IMR-90 (cell line): ENCODE measurements around the gene ATP2A3.

Source experiments
- CEBPB ChIP-seq: IDR thresholded peaks from 2 replicates; pipeline ENCODE4 v1.6.1; 2012; ENCODE audit warnings: low read depth, low read length, improper control_type of control experiment
- FOS ChIP-seq: fragments of 150-350 bp; IDR thresholded peaks from 2 replicates; pipeline ENCODE4 v1.6.1; 2016; ENCODE audit warnings: low read depth, low read length
- MAZ ChIP-seq: IDR thresholded peaks from 2 replicates; pipeline ENCODE4 v1.6.1; 2012; ENCODE audit warnings: low read depth, mild to moderate bottlenecking, low read length, improper control_type of control experiment, moderate library complexity, borderline replicate concordance
- POLR2A ChIP-seq: IDR thresholded peaks from 2 replicates; pipeline ENCODE4 v1.6.1; 2012; ENCODE audit warnings: mild to moderate bottlenecking, low read depth, low read length
- RAD21 ChIP-seq: IDR thresholded peaks from 2 replicates; pipeline ENCODE4 v1.6.1; 2012; ENCODE audit warnings: low read length, improper control_type of control experiment
- RFX5 ChIP-seq: IDR thresholded peaks from 2 replicates; pipeline ENCODE4 v1.8.0; 2012; ENCODE audit warnings: low read depth, mild to moderate bottlenecking, low read length, moderate library complexity
- SMC3 ChIP-seq: fragments of 150-350 bp; IDR thresholded peaks from 2 replicates; pipeline ENCODE4 v1.6.1; 2016; ENCODE audit warnings: low read depth, mild to moderate bottlenecking, antibody characterized with exemption, low read length, moderate library complexity
- TF ChIP-seq, protein P1 (sequence below): conservative IDR thresholded peaks from 2 replicates; pipeline ENCODE4 v1.5.1; 2012; ENCODE audit warnings: mild to moderate bottlenecking, low read depth, low read length, improper control_type of control experiment
- TF ChIP-seq, protein P2 (sequence below): fragments of 150-350 bp; IDR thresholded peaks from 2 replicates; pipeline ENCODE4 v1.6.1; 2017; ENCODE audit warnings: mild to moderate bottlenecking, antibody characterized with exemption, low read length, low read depth
- TF ChIP-seq, protein P3 (sequence below): fragments of 150-350 bp; IDR thresholded peaks from 2 replicates; pipeline ENCODE4 v1.6.1; 2016; ENCODE audit warnings: low read depth, mild to moderate bottlenecking, low read length, moderate library complexity, borderline replicate concordance

DNA sequence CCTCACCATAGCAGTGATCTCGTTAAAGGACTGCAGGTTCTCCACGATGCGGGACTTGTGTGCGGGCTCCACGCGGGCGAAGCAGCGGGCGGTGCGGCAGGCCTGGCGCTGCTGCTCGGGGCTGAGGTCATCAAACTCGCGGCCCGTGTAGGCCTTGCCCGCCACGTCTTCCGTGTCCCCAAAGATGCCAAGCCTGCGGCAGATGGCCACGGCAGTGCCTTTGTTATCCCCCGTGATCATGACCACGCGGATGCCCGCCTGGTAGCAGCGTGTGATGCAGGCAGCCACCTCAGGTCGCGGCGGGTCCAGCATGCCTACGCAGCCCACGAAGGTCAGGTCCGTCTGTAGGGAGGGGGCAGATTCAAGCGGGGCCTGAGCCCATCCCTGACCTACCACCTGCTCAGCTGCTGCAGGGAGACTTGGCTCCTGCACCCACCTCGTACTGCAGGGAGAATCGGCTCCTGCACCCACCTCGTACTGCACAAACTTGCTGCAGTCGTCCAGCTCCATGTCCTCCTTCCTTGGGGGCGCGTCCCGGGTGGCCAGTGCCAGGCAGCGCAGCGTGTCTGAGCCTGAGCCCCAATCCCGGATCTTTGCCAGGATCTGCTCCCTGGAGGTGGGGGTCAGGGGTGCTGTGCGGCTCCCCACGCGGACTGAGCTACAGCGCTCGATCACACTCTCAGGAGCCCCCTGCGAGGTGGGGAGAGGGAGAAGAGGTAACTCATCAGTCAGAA lies 23.1 kb downstream of the ATP2A3 start:
- TF ChIP-seq FOS (no peak), RAD21 (no peak), POLR2A (no peak), CEBPB (no peak), RFX5 (no peak), SMC3 (no peak), MAZ (no peak)
- TF ChIP-seq, protein P1, sequence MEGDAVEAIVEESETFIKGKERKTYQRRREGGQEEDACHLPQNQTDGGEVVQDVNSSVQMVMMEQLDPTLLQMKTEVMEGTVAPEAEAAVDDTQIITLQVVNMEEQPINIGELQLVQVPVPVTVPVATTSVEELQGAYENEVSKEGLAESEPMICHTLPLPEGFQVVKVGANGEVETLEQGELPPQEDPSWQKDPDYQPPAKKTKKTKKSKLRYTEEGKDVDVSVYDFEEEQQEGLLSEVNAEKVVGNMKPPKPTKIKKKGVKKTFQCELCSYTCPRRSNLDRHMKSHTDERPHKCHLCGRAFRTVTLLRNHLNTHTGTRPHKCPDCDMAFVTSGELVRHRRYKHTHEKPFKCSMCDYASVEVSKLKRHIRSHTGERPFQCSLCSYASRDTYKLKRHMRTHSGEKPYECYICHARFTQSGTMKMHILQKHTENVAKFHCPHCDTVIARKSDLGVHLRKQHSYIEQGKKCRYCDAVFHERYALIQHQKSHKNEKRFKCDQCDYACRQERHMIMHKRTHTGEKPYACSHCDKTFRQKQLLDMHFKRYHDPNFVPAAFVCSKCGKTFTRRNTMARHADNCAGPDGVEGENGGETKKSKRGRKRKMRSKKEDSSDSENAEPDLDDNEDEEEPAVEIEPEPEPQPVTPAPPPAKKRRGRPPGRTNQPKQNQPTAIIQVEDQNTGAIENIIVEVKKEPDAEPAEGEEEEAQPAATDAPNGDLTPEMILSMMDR = no peak
- TF ChIP-seq, protein P2, sequence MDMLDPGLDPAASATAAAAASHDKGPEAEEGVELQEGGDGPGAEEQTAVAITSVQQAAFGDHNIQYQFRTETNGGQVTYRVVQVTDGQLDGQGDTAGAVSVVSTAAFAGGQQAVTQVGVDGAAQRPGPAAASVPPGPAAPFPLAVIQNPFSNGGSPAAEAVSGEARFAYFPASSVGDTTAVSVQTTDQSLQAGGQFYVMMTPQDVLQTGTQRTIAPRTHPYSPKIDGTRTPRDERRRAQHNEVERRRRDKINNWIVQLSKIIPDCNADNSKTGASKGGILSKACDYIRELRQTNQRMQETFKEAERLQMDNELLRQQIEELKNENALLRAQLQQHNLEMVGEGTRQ = no peak
- TF ChIP-seq, protein P3, sequence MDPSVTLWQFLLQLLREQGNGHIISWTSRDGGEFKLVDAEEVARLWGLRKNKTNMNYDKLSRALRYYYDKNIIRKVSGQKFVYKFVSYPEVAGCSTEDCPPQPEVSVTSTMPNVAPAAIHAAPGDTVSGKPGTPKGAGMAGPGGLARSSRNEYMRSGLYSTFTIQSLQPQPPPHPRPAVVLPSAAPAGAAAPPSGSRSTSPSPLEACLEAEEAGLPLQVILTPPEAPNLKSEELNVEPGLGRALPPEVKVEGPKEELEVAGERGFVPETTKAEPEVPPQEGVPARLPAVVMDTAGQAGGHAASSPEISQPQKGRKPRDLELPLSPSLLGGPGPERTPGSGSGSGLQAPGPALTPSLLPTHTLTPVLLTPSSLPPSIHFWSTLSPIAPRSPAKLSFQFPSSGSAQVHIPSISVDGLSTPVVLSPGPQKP = no peak
